GM06990 (cell line): ENCODE results near the gene SLC2A5.

Experiments
- DNase-seq: peaks from one replicate; pipeline ENCODE4 v3.0.0-alpha.2; 2011; ENCODE audit not compliant: insufficient read length; ENCODE audit errors: extremely low read depth
- H3K27me3 ChIP-seq: replicated peaks from 2 replicates; pipeline ENCODE4 v1.6.0; 2011; ENCODE audit warnings: low read length; ENCODE audit not compliant: control insufficient read depth, insufficient read depth
- H3K36me3 ChIP-seq: 2 replicates; pipeline ENCODE4 v1.5.1; 2011; ENCODE audit warnings: low read length; ENCODE audit not compliant: control insufficient read depth, insufficient read depth
- H3K4me3 ChIP-seq: replicated peaks from 2 replicates; pipeline ENCODE4 v1.5.1; 2011; ENCODE audit warnings: low read depth, mild to moderate bottlenecking, control low read depth, low read length
- TF ChIP-seq, protein P1 (sequence below): IDR thresholded peaks from 2 replicates; pipeline ENCODE4 v1.5.1; 2011; ENCODE audit warnings: low read length, control low read depth, mild to moderate bottlenecking, inconsistent platforms; ENCODE audit not compliant: insufficient read depth, poor library complexity, severe bottlenecking

The SLC2A5 gene

DNA sequence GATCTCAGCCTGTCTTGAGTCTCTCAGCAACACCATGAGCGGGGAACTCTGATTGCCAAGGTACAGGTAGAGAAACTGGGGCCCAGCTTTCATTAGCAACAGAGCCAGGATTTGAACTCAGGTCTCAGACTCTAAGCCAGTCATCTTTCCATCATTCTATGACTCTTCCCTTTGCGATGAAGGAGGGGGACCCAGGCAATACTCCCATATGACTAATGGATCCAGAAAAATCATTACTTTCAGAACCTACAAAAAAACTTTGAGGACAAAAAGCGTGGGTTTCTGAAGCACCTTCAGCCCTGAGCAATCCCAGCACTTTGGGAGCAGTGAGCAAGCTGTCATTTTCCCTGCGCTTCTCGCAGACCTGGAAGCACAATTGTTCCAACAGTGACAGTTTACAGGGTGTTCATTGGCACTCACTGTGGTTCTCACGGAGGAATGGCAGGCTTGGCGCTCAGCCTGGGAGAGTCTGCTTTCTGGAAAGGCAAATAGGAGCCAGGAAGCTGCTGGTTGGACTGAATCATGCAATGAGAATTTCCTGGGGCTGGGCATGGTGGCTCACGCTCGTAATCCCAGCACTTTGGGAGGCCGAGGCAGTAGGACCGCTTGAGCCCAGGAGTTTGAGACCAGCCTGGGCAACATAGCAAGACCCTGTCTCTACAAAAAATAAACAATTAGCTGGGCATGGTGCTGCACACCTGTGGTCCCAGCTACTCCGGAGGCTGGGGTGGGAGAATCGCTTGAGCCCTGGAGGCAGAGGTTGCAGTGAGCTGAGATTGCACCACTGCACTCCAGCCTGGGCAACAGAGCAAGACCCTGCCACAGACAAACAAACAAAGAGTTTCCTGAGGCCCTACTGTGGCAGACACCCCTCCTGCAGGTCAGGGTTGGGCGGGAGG is 83.3 kb downstream of the SLC2A5 start:
- Histone ChIP-seq H3K27me3 (no peaks in the 10 kb centered on the region; the same call in 1 of the 2 replicates), H3K4me3 (no peak overlapping the region), H3K36me3 (no peaks in the 10 kb centered on the region)
- TF ChIP-seq, protein P1, sequence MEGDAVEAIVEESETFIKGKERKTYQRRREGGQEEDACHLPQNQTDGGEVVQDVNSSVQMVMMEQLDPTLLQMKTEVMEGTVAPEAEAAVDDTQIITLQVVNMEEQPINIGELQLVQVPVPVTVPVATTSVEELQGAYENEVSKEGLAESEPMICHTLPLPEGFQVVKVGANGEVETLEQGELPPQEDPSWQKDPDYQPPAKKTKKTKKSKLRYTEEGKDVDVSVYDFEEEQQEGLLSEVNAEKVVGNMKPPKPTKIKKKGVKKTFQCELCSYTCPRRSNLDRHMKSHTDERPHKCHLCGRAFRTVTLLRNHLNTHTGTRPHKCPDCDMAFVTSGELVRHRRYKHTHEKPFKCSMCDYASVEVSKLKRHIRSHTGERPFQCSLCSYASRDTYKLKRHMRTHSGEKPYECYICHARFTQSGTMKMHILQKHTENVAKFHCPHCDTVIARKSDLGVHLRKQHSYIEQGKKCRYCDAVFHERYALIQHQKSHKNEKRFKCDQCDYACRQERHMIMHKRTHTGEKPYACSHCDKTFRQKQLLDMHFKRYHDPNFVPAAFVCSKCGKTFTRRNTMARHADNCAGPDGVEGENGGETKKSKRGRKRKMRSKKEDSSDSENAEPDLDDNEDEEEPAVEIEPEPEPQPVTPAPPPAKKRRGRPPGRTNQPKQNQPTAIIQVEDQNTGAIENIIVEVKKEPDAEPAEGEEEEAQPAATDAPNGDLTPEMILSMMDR, result no peak
- no peak for DNase-seq
